DND-41 (cell line): ENCODE data around the gene PTF1A.

Experiments used
- ATAC-seq: fragments of 200-7000 bp; cut with Tn5 transposase; 3 replicates; pipeline ENCODE4 v1.9.1; 2021; ENCODE audit warnings: low read depth; ENCODE audit not compliant: insufficient read depth
- DNase-seq: peaks from one replicate; pipeline ENCODE4 v3.0.0-alpha.2; 2020
- H2AFZ ChIP-seq: 2 replicates; pipeline ENCODE4 v1.6.0; 2012; ENCODE audit warnings: low read depth, low read length
- H3K27ac ChIP-seq: 2 replicates; pipeline ENCODE4 v1.5.1; 2012; ENCODE audit warnings: low read length, inconsistent platforms
- H3K27me3 ChIP-seq: fragments of 200-600 bp; sonication (generic); 2 replicates; pipeline ENCODE4 v1.6.0; 2012; ENCODE audit warnings: low read length, mild to moderate bottlenecking, inconsistent platforms; ENCODE audit not compliant: insufficient read depth, poor library complexity
- H3K36me3 ChIP-seq: 2 replicates; pipeline ENCODE4 v1.5.1; 2012; ENCODE audit warnings: low read length, inconsistent platforms; ENCODE audit not compliant: insufficient read depth
- H3K4me1 ChIP-seq: 2 replicates; pipeline ENCODE4 v1.5.1; 2012; ENCODE audit warnings: mild to moderate bottlenecking, low read length; ENCODE audit not compliant: insufficient read depth
- H3K4me2 ChIP-seq: 2 replicates; pipeline ENCODE4 v1.6.0; 2012; ENCODE audit warnings: mild to moderate bottlenecking, moderate library complexity, low read length, inconsistent platforms; ENCODE audit not compliant: insufficient read depth
- H3K4me3 ChIP-seq, 2 experiments: fragments of 200-600 bp in 1 of 2; shearing (Covaris generic) in 1 of 2; 2 replicates each; pipeline ENCODE4 v1.5.1; 2012 to 2016; ENCODE audit warnings: inconsistent platforms in 2 of 2, low read length in 2 of 2, mild to moderate bottlenecking in 2 of 2, low read depth in 1 of 2, moderate library complexity in 1 of 2
- H3K79me2 ChIP-seq: 2 replicates; pipeline ENCODE4 v1.6.0; 2012; ENCODE audit warnings: low read length, inconsistent platforms; ENCODE audit not compliant: insufficient read depth
- H3K9ac ChIP-seq: 2 replicates; pipeline ENCODE4 v1.6.0; 2012; ENCODE audit warnings: low read depth, mild to moderate bottlenecking, inconsistent platforms, low read length, moderate library complexity
- H3K9me3 ChIP-seq: 2 replicates; pipeline ENCODE4 v1.5.1; 2012; ENCODE audit warnings: low read length, moderate library complexity, mild to moderate bottlenecking, inconsistent platforms; ENCODE audit not compliant: insufficient read depth, severe bottlenecking
- H4K20me1 ChIP-seq: 2 replicates; pipeline ENCODE4 v1.6.0; 2012; ENCODE audit warnings: low read length; ENCODE audit not compliant: insufficient read depth
- CTCF ChIP-seq: IDR thresholded peaks from 2 replicates; pipeline ENCODE4 v1.5.1; 2012; ENCODE audit warnings: borderline replicate concordance, low read length, moderate library complexity, mild to moderate bottlenecking; ENCODE audit not compliant: poor library complexity, severe bottlenecking; ENCODE audit errors: extremely low read depth
- EZH2 ChIP-seq: IDR thresholded peaks from 3 replicates; pipeline ENCODE4 v1.6.1; 2012; ENCODE audit warnings: borderline replicate concordance, low read depth, mild to moderate bottlenecking, moderate library complexity, low read length, inconsistent platforms; ENCODE audit not compliant: severe bottlenecking

Gene PTF1A

DNA sequence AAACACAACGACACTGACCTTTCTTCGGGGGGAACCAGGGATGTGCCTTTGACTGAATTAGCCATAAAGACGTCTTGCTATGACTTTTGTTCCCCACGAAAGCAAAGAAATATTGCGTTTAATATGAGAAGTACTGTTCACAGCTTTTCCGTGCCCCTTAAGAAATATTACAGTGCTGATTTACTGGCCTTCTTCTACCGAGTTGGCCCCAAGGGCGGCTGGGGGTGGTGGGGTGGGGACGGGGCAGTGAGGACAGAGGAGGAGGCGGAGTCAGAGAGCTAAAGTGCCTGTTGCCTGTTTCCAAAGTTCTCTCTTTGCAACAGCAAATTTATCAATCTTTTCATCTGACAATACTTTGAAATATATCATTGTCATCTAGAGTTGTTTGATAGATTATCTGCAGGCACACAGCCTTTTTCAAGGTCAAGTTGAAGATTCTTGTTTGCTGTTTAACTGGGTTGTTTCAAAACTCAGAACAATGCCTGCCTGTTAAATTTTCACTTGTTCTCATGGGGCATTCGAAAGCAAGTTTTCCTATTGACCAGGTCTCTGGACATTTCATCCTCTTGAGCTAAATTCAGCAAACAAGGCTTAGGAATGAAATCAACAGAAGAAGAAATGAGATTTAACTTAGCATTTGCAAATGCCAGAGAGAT is 9.0 kb downstream of the PTF1A start:
- no peak overlapping the region for H3K9ac ChIP-seq
- no peaks in the 10 kb centered on the region for H3K79me2 ChIP-seq
- DNase-seq (no peak), ATAC-seq (no peak)
- no peaks in the 10 kb centered on the region for H3K9me3 ChIP-seq
- no peak overlapping the region for H2AFZ ChIP-seq
- H3K27me3 ChIP-seq, result no peaks in the 10 kb centered on the region
- no peak overlapping the region for H3K4me3 ChIP-seq
- H3K27ac ChIP-seq, result no peak overlapping the region
- TF ChIP-seq EZH2, result no peak
- TF ChIP-seq CTCF, result no peak
- H3K4me1 ChIP-seq, result no peaks in the 10 kb centered on the region
- no peaks in the 10 kb centered on the region for H3K36me3 ChIP-seq
- H3K4me2 ChIP-seq, result no peak overlapping the region
- no peaks in the 10 kb centered on the region for H4K20me1 ChIP-seq

DNA sequence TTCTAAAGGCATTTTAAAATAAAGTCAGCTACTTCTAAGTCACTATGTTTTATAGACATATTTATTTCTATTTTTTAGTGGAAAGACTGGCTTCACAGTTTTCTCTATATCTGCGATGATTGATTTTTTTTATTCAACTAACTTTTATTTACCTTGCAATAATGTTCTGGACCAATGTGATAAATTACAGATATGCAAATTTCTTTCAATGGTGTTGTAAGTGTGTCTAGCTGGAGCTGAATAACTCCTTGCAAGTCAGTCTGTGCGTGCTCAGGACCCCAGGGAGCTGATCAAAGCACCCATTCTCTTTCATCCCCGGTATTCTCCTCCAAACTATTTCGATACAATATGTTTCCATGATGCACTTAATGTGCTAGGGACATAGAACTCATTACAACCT is 9.7 kb downstream of the PTF1A start:
- Histone ChIP-seq H3K9me3 (no peaks in the 10 kb centered on the region), H2AFZ (no peak overlapping the region), H3K27me3 (no peaks in the 10 kb centered on the region), H3K36me3 (no peaks in the 10 kb centered on the region), H3K9ac (no peak overlapping the region), H3K79me2 (no peaks in the 10 kb centered on the region), H3K4me1 (no peaks in the 10 kb centered on the region), H3K4me2 (no peak overlapping the region), H3K27ac (no peak overlapping the region), H3K4me3 (no peak overlapping the region), H4K20me1 (no peaks in the 10 kb centered on the region)
- no peak for DNase-seq
- TF ChIP-seq EZH2 (no peak), CTCF (no peak)
- no peak for ATAC-seq

DNA sequence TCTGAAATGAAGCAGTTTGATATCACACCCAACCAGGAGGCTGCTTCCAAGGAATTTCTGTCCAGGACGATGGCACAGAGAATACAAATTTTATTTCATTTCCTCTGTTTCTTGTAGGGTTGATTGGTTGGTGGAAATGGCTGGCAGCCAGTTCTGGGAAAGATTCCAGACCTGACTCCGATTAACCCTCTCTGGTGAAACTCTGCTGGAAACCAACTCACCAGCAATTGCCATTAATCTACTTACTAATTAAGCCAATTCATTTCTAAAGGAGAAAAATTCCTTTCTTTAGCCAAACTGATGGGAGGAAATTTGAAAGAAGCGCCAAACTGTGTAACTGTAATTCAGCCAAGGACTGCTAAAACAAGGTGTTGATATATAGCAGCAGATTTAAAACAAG is 10.7 kb downstream of the PTF1A start:
- H3K27ac ChIP-seq, result no peak overlapping the region
- H3K27me3 ChIP-seq, result no peaks in the 10 kb centered on the region
- H3K4me1 ChIP-seq, result no peaks in the 10 kb centered on the region
- no peak overlapping the region for H3K9ac ChIP-seq
- H3K4me3 ChIP-seq, result no peak overlapping the region
- no peak for DNase-seq
- no peak for ATAC-seq
- H4K20me1 ChIP-seq, result no peaks in the 10 kb centered on the region
- TF ChIP-seq EZH2 (no peak), CTCF (no peak)
- H3K36me3 ChIP-seq, result no peaks in the 10 kb centered on the region
- H3K79me2 ChIP-seq, result no peaks in the 10 kb centered on the region
- no peak overlapping the region for H2AFZ ChIP-seq
- H3K9me3 ChIP-seq, result no peaks in the 10 kb centered on the region
- no peak overlapping the region for H3K4me2 ChIP-seq
